ENCODE data around the gene TMEM62. TPM values are rescaled to one million over a fixed set of nuclear protein-coding genes. Genes with fewer than 3 reads are reported as not detected.
A peak's percentile ranks its signal among the peaks of the same experiment; 100 is the strongest.

The TMEM62 gene
- total and polyA plus RNA-seq, 9 of the 15 experiments (the other 6 are each of a cell fraction or from before 2014, with no cell fraction given) = 4.4 to 16.6 (median 11.1) TPM

GRCh38 chr15:43221422-43221821 lies 88.0 kb downstream of the TMEM62 start:
- in situ Hi-C loops (cut with MboI) = no loop called here
- TF ChIP-seq MTF1 (CRISPR knock-in tag; IDR thresholded peaks at IDR 0.05; ENCODE audit: borderline replicate concordance) (no peak), SMAD1 (IDR thresholded peaks at IDR 0.05; ENCODE audit: low read depth, low read length, partially characterized antibody) (peak; percentile 18), ZNF586 (CRISPR knock-in tag; conservative IDR thresholded peaks at IDR 0.05) (no peak), NUFIP1 (IDR thresholded peaks at IDR 0.05; ENCODE audit: partially characterized antibody) (no peak), ARID3B (CRISPR knock-in tag; IDR thresholded peaks at IDR 0.05; ENCODE audit: borderline replicate concordance) (no peak), CREB3 (tag; conservative IDR thresholded peaks at IDR 0.05; ENCODE audit: low read depth) (0 out of 2 replicates have a peak, but pooled peaks have one; percentile 1), NKRF (IDR thresholded peaks at IDR 0.05; ENCODE audit: borderline replicate concordance) (no peak), TBP (optimal IDR thresholded peaks at IDR 0.05; ENCODE audit: low read depth, low read length) (no peak), FOSL1 (tag; conservative IDR thresholded peaks at IDR 0.05) (0 out of 2 replicates have a peak, but pooled peaks have one; percentile 15), THAP12 (CRISPR knock-in tag; IDR thresholded peaks at IDR 0.05) (no peak), DEAF1 (CRISPR knock-in tag; IDR thresholded peaks at IDR 0.05) (no peak)

More at GRCh38 chr15:43221422-43221821, 88.0 kb downstream of the TMEM62 start:
- Histone ChIP-seq H4K20me1 (replicated peaks; ENCODE audit: control insufficient read depth, insufficient read depth, low read length) (no peaks in the 10 kb centered on the region), H3K4me3 (no peak overlapping the region), H3K9ac (ENCODE audit: insufficient read depth in 1 of 2, low read depth in 2 of 2, low read length in 2 of 2) (peak overlapping the region in 1 of 2 experiments; percentile 61; a peak in 1 of 4 replicates), H3K79me2 (ENCODE audit: control insufficient read depth, insufficient read depth, low read length) (no peaks in the 10 kb centered on the region), H3K9me1 (ENCODE audit: control insufficient read depth, insufficient read depth, low read length) (no peaks in the 10 kb centered on the region), H3K27me3 (ENCODE audit: control insufficient read depth in 2 of 2, insufficient read depth in 2 of 2, low read length in 2 of 2) (no peaks in the 10 kb centered on the region), H3K27ac (ENCODE audit: extremely low read depth, low read depth, low read length) (peak overlapping the region; percentile 78), H2AFZ (ENCODE audit: low read depth, low read length) (peak overlapping the region; percentile 59), H3K36me3 (ENCODE audit: control insufficient read depth, insufficient read depth, low read length) (no peaks in the 10 kb centered on the region), H3K9me3 (replicated peaks; ENCODE audit: control insufficient read depth, insufficient read depth, low read depth, low read length) (no peaks in the 10 kb centered on the region; the same call in 1 of the 2 replicates), H3K4me2 (ENCODE audit: insufficient read depth, low read length) (peak overlapping the region; percentile 63), H3K4me1 (replicated peaks in 1 of 2; ENCODE audit: control insufficient read depth in 2 of 2, insufficient read depth in 2 of 2, low read length in 2 of 2) (peaks cover 26 to 33% of the 10 kb centered on the region in 2 experiments; a peak in 4 of 5 replicates)
- BruUV-seq (replicated peaks) = no TSS peak
- intact Hi-C loops (cut with micrococcal nuclease) = no loop called here
- no peak for FAIRE-seq
- DNase-seq (ENCODE audit: extremely low read depth in 1 of 4, low spot score in 3 of 4) = peak in 2 of 4 experiments; percentile 24 to 25
- peak; percentile 52 for ATAC-seq
- POLR2A ChIA-PET = interaction anchor here (1.5 to 1.8 kb wide), 2 partner anchors 9 to 17 kb away, joined by 4 to 6 read pairs; no protein-coding TSS in a partner anchor
- WGBS (ENCODE audit: insufficient coverage, low coverage, missing lambda C conversion rate) = 5% methylated on average over 1 of the region's 1 CpG
- CTCF ChIA-PET (ENCODE audit: low intra/inter-chr PET ratio) = interaction anchor here (0.6 kb wide), 2 partner anchors 38 to 170 kb away, joined by 3 to 4 read pairs; no protein-coding TSS in a partner anchor

Data from K562 (cell line).